H1 (cell line): ENCODE data around the gene CHRNA5.

Experiments used
- YY1 ChIP-seq: IDR thresholded peaks from 2 replicates; pipeline ENCODE4 v1.6.1; 2011; ENCODE audit warnings: low read depth, mild to moderate bottlenecking, low read length
- TF ChIP-seq, protein P1 (sequence below), 3 experiments: IDR thresholded peaks; 1 replicate in 2 of 3; 2 replicates in 1 of 3; pipeline versions ENCODE4 v1.5.1 to v1.6.1; 2011; ENCODE audit warnings: low read length in 3 of 3, mild to moderate bottlenecking in 3 of 3, inconsistent platforms in 2 of 3, low read depth in 1 of 3, moderate library complexity in 1 of 3; ENCODE audit not compliant: insufficient read depth in 1 of 3; ENCODE audit errors: control extremely low read depth in 1 of 3

GRCh38 chr15:78619022-78619950 is 54.0 kb downstream of the CHRNA5 start:
- no peak for TF ChIP-seq YY1
- TF ChIP-seq, protein P1, sequence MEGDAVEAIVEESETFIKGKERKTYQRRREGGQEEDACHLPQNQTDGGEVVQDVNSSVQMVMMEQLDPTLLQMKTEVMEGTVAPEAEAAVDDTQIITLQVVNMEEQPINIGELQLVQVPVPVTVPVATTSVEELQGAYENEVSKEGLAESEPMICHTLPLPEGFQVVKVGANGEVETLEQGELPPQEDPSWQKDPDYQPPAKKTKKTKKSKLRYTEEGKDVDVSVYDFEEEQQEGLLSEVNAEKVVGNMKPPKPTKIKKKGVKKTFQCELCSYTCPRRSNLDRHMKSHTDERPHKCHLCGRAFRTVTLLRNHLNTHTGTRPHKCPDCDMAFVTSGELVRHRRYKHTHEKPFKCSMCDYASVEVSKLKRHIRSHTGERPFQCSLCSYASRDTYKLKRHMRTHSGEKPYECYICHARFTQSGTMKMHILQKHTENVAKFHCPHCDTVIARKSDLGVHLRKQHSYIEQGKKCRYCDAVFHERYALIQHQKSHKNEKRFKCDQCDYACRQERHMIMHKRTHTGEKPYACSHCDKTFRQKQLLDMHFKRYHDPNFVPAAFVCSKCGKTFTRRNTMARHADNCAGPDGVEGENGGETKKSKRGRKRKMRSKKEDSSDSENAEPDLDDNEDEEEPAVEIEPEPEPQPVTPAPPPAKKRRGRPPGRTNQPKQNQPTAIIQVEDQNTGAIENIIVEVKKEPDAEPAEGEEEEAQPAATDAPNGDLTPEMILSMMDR (IDR thresholded peaks at IDR 0.05; ENCODE audit: control extremely low read depth in 1 of 3, insufficient read depth in 1 of 3, low read depth in 1 of 3, low read length in 3 of 3): no peak
